Jurkat, Clone E6-1 (cell line): ENCODE measurements around the gene MRAS.

Experiments used
- DNase-seq: peaks from one replicate; pipeline ENCODE4 v3.0.0-alpha.2; 2011; ENCODE audit warnings: low read depth, low spot score
- H3K4me3 ChIP-seq: 2 replicates; pipeline ENCODE4 v1.5.1; 2011; ENCODE audit warnings: mild to moderate bottlenecking, low read length, control low read depth, moderate library complexity

MRAS gene

DNA sequence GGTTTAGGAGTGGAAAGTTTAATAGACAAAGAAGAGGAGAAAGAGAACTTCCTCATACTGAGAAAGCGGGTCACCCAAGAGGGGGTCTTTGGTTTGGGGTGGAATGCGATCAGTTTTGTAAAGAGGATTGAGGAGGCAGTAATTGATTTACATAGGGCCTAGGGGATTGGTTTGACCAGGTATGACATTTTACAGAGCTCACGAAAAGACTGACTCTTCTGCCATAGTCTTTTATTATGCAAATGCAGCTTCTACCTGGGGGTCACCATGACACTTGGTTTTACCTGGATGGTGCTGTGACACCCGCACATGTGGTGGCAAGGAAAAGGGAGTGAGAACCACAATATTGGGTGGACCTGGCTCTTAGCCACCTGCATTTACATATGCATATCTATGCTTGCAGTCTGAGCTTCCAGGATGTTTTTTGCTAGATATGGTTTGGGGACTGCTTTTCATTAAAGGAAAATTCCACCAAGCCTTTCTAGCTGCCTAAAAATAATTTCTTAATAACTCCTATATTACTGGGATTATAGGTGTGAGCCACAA lies 11.9 kb upstream of the MRAS start:
- DNase-seq: no peak
- no peak overlapping the region for H3K4me3 ChIP-seq

DNA sequence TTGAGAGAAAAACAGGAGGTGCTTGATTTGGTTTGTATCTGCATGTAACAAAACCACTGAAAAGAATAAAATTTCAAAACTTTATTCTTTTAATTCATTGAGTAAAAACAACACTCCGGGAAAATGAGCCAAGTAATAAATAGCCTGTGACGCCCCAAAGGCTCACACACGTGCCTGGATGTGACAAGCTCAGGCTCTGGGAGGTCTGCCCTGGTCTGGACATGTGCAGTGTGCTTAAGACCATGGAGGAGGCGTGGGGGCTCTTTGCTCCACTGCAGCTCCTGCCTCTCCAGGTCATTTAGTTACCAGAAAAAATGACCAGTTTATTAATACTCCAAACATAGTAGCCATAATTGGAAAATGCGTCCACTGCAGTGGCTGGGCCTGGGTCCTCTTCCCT lies 10.1 kb upstream of the MRAS start:
- no peak overlapping the region for H3K4me3 ChIP-seq
- DNase-seq: no peak

DNA sequence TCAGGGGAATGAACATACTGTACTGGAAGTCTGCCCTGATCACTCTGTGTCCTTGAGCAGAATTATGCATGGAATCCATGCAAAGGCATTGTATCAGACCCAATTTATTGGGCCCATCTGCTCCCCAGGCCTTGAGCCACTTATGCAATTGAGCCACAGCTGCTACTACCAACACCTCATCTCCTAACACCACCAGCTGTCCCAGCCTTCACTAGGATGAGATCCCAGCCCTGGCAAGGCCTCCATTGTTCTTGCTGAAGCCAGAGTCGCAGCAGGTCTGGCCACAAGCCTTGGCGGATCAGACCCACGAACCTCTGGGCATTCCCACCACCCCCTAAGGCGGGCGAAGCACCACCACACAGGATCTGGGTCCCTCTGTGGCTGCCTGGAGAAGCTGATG lies 9.6 kb upstream of the MRAS start:
- H3K4me3 ChIP-seq: no peak overlapping the region
- DNase-seq: no peak

DNA sequence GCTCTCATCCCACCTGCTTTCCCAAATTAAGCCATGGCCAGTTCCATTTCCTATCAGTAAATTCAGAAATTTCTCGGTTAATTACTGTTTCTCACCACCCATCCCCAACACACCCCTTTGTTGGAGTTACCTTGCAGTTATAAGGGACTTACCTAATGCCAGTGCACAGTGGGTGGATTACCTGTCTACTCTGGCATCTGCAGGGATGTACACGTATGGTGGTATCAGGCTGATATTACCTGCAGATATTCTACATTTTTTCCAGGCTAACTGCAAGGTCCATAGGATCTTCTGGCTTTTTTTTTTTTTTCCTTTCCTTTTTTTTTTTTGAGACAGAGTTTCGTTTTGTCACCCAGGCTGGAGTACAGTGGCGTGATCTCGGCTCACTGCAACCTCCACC lies 7.9 kb upstream of the MRAS start:
- DNase-seq: no peak
- no peak overlapping the region for H3K4me3 ChIP-seq

DNA sequence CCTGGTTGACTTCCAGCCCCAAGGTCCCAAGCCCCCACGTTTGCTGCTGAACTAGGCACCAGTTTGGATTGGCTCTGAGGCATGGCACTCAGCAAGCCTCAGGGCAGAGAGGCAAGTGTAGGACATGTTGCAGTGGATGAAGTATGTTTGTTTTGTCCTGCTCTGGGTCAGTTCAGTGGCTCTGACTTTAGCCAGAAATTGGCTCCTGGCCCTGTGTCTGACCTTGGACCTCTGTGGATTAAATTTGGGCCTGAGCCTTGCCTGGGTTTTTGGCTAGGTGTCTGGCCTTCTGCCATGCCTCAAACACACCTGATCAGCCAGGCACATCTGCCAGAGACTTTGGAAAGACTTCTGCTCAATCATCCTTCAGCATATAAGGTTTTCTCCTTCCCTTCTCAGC lies 3.6 kb upstream of the MRAS start:
- DNase-seq: no peak
- H3K4me3 ChIP-seq: no peak overlapping the region

DNA sequence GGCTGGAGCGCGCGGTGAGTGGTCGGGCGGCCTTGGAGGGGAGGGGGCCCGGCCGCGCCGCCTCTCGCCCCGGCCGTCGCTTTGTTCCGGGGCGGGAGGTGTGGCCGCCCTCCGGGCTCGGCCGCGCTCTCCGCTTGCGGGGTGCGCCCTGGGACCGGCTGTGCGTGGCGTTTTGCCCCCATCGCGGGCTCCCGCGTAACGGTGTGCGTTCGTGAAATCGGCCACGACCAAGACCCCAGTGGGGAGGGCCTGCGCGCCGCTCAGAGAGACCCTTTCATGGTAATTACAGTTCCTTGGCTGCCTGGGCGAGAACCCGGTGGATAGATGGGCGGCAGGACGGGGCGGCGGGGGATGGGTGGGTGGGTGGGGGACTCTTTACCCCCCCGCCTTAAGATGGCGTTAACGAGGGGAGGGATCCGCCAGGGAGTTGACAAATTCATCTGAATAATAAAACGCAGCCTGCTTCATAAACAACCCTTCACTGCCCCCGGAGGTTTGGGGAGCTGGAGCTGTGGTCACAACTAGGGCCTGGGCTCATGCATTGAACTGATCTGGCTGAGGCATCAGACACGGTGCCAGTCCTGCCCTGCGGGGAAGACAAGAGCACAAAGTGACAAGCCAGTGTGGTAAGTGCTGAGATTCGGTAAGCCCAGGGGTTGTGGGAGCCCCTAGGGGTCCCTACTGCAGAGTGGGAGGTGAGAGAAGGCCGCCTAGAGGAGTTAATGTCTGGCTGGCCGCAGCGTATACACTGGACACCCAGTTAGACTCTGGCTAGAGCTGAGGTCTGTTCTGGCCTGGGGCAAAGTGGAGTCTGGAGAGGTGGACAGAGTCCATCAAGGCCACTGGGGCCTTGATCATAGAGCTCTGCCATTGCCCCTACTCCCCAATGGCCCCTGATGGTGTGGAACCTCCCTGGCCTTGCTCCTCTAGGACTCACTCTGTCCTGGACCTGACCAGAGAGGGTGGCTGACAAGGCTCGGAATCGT lies 668 bp downstream of the MRAS start:
- no peak for DNase-seq
- H3K4me3 ChIP-seq: no peak overlapping the region

DNA sequence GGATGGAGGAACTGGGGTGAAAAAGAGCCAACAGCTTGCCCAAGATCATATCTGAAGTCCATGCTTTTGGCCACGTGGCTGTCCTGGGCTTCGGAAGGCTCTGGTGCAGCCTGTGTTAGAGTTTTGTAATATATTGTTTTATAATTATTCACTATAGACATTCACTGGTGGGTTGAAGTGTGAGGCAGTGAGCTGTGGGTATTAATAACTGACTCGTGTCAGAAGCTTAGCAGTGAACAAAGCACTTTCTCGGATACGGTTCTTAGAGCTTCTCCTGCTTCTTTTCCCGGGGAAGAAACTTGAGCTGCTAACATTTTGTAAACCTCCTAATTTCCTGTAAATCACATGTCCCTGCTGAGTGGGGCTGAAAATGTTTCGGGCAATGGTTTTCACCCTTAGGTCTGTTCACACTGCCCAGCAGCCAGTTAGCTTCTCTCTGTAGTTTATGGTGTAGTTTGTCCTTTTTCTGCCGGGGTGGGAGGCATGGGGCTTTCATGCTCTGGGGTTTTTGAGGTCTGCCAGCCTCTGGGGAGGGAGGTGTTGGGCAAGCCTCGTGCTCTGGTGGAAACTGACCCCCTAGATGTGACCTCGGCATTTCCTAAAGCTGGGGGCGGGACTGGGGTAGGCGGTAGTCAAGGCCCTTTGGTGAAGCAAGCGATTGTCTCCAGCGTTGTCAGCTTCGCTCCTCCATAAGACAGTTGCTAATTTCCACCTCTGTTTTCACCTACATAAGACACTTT lies 1.7 kb downstream of the MRAS start:
- no peak overlapping the region for H3K4me3 ChIP-seq
- DNase-seq: no peak

DNA sequence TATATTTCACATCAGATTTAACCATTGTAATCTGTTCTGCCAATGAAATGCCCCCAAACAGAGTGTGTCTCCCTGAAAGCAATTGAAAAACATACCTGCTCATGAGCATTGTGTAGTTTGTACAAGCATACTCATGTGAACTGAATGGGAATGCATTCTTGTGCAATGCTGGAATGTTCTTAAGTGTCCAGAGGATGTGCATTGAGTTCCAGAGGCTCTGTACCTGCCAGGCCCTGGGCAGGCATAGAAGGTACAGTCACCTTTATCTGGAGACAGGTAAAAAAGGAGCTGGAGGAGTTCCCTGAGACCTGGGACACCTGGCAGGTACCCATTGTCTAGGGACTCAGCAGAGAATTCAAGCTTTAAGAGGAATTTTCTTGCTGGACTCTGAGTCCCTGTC lies 2.8 kb downstream of the MRAS start:
- no peak for DNase-seq
- no peak overlapping the region for H3K4me3 ChIP-seq

DNA sequence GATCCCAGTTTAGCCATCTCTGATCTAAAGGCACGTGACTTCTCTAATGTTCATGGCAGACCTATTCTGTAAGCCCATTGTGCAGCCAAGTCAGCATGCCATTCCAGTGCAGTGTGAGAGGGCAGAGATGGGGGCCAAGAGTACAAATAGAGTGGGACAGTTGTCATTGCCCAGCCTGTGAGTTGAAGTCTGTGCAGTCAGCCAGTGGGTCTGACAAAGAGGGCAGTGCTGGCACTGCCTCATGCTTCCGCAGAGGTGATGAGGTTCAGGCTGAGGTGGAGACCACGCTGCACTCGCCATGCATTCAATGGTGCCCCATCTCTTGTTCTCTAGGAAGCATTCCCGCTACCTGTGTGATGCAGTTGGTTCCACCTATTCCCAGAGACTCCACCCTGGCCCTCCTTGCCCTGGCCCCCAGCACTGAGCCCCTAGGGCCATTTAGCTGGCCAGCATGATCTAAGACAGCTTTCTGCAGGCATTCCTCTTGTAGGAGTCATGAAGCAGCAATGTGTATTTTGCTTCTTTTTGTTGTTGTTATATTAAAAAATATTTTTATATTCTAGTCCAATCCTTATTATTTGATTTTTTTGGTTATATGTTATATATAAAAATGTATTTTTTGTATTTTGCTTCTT lies 3.7 kb downstream of the MRAS start:
- DNase-seq: no peak
- H3K4me3 ChIP-seq: no peak overlapping the region

DNA sequence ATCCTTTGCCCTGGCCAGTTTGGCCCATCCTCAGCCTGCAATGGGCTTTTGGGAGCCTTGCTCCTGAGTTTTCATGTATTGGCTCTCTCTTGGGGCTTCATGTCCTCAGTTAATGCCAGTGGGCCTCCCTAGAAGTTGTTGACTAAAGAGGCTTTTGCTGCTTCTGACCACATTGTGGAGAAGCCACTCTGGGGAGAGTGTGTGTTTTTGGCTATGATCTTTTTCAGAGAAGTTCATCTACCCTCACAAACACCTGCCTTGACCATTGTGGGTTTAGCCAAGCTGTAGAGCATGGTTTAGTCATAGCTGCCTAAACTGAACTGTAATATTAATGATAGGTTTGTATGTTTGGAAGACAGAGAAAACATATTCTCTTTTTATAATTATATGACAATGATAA lies 6.0 kb downstream of the MRAS start:
- DNase-seq: no peak
- H3K4me3 ChIP-seq: no peak overlapping the region

DNA sequence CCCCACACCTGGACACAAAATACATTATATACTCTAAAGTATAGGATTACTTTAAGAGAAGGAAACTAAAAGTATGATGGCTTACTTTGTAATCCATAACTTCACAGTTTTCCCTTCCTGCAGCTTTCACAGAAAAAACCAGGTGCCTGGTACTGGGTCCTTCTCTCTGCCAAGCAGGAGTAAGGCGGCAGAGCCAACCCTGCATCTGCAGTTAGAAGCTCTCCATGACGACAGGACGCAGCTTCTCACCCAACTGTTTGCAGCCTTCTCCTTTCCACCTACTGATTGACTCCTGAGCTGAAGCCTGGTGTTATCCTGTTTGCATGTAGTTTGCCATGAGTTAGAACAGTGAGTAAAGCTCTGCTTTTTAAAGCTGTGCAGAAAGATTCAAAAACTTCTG lies 6.7 kb downstream of the MRAS start:
- no peak overlapping the region for H3K4me3 ChIP-seq
- DNase-seq: no peak

DNA sequence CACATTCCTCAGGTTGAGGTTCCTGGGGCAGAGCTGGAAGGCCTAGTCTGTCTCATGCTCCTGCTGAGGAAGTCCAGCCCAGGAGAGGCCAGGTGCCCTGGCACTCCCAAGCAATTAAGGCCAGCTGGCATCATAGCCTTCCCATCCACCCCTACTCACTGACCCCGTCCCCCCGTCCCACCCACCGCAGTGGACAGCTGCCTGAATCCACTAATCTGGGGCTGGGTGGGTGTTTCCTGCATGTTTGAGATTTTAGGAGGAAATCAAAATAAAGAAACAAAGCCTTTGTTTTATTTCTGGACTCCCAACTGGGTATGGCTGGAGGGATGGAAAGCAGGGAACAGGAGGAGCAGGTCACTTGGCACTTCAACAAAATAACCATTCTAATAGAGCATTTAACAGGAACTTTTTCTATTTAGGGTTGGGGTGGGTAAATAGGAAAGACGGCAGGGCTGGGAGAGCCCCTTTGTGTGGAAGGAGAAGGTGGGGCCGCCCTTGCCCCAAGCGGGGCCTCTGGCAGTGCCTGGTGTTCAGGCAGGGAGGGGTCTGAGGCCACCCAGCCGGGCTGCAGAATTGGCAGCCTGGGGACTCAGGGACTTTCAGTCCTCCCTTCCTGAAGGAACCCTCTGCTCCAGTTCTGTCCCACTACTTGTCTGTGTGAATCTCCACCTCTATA lies 8.5 kb downstream of the MRAS start:
- H3K4me3 ChIP-seq: no peak overlapping the region
- no peak for DNase-seq

DNA sequence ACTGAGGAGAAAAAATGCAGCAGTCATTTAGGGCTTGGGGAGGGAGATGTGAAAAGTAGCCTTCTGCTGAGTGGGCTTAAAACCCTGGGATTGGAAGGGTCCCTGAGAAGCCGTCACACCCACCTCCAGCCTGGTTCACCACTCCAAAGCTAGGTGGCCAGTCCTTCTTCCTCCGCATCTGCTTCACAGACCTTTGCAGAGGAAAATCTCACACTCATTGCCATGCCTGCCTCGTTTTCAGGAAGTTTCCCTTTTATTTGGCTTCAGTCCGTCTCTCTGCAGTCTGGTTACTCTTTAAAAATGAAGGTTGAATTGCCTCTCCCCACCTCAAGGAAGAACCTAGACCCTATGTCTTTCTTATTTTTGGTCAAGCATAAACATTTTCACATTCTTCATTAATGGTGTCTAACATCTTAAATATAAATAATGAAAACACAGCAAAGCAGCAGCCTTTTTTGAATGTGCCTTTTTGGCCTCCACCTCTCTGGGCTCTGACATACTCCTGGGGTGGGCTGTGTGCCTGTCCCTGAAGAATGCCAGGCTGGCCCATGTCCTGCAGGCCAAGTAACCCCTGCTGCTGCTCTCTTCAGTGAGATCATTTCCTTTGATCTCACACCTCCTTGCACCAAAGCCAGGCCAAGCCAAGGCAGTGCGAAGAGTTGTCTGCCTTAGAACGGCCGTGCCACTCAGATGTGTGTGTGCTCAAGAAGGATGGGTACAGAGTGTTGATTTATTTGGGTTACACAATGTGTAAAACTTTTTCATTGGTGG lies 11.0 kb downstream of the MRAS start:
- H3K4me3 ChIP-seq: no peak overlapping the region
- no peak for DNase-seq

DNA sequence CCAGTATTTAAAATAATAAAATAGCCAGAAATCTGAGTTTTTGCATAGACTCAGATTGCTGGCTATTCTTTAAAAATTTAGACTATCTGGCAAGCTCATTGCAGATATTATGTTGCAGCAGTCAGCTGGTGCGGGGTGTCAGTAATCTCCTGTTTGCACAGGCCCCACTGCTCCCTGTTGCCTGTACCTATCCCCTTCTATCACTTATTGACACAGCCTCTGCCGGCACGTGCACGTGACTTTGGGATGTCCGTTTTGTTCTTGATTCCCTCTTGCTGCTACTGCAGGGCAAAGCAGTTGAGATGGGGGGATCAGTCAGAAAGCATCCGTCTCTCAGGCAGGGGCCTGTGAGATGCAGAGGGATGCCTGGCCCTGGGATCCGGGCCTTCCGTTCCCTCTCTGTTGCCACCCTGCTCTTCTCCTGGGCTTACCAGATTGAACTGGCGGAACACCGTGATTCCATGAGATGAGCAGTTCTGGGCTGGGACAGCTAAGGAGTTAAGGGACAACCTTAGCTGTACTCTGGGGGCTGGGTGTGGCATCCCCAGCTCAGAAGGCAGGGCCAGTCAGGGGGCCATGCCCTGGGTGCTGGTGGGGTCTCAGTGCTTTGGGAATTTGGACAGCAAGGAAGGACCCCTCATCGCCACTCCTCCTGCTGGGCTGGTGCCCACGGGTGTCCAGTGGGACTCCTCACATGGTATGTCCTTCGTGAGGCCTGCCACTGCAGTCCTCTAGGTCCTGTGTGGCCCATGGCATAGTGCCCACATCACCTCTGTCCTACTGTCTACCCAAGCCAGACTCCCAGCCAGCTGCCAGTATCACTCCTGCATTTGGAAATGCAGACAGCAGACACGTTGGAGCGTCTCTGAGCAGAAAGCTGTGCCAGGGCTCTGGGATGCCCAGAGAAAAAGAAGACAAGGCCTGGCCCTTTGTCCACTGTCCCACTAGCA lies 11.8 kb downstream of the MRAS start:
- DNase-seq: no peak
- no peak overlapping the region for H3K4me3 ChIP-seq

DNA sequence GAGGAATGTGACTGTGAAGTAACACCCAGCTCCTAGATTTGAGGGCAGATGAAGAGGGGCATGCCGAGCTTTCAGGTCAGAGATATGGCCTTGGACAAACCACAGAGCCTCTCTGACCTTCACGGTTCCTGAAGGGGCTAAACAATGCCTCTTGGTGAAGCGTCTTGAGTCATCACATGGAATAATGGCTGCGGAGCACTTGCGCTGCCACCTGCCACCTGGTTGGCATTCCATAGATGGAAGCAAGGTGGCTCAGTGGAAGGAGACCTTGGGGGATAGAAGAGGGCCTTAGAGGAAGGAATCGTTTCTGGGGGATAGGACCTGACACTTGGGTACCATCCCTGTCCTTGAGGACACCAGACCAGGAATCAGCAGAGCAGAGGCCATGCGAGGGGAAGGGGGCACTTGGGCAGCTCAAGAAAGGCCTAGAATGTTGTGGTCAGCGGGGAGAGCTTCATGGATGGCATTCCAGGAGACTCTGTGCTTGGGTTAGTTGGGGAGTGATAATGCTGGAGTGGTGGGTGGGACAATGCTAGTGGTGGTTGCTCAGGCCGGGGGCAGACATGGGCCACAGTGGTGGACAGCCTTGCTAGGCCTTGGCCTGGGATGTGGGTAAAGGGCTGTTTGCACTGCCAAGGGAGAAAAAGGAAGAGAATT lies 12.6 kb downstream of the MRAS start:
- no peak overlapping the region for H3K4me3 ChIP-seq
- DNase-seq: no peak

DNA sequence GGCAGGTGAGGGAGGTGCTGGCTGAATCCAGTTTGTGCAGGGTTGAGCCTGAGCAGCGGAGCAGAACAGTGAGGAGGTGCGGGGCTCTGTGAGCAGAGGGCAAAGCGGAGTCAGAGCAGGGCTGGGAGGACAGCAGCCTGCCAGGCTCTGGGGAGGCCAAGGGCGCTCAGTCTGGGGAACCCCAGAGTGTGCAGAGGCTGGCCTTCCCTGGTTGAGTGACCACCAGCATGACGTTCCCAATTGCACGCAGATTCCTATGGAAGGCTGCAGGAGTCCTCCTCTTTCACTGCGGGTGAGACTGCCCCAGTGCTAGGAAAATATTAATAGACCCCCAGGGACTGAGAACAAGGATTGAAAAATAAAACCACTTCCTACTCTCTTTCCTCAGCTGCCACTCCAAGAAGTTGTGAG lies 13.2 kb downstream of the MRAS start:
- H3K4me3 ChIP-seq: no peak overlapping the region
- no peak for DNase-seq

DNA sequence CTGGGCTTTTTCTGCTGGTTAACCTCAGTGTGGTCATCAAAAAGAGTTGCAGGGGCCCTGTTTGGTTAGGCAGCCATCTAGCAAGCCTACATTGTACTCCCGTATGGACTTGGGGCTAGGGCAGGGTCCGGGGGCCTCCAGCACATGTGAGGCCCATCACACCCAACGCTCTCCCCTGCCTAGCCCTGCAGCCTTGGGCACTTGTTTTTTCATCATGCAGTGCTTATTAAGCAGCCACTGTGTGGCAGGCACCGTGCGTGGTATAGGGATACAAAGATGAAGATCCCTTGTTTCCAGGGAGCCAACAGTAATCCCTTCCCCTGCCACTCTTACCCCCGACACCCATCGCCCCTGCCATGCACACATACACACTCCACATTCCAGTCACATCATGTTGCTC lies 14.2 kb downstream of the MRAS start:
- H3K4me3 ChIP-seq: no peak overlapping the region
- no peak for DNase-seq
